IMR-90 (cell line): ENCODE data around the gene ARHGEF39. TPM values are rescaled to one million over a fixed set of nuclear protein-coding genes. Genes with fewer than 3 reads are reported as not detected.

Experiments used
- ATAC-seq: fragments of 200-7000 bp; cut with Tn5 transposase; 2 replicates; pipeline ENCODE4 v1.9.1; 2020; ENCODE audit warnings: low read depth, mild to moderate bottlenecking, moderate library complexity
- BruUV-seq: library from RNA; stranded (reverse); fragments of 400-500 nt; replicated peaks from 2 replicates; lab custom pipeline; 2021; lab: Mats Ljungman, UMichigan
- CTCF ChIA-PET: fragments of 300-600 bp; formaldehyde crosslinking; extraction: SDS; loops from one replicate; lab custom pipeline; 2021; ENCODE audit warnings: antibody characterized with exemption; lab: Yijun Ruan, JAX
- POLR2A ChIA-PET: fragments of 300-600 bp; sonication (Branson Sonifier 250); formaldehyde crosslinking; loops from one replicate; lab custom pipeline; 2022; ENCODE audit warnings: antibody characterized with exemption; ENCODE audit not compliant: unreplicated experiment; lab: Charles Lee
- DNase-seq: peaks from one replicate; pipeline ENCODE4 v3.0.0; 2013
- H2AFZ ChIP-seq: replicated peaks from 2 replicates; pipeline ENCODE3; 2013; ENCODE audit warnings: low read length, mild to moderate bottlenecking; ENCODE audit not compliant: poor library complexity
- H2AK5ac ChIP-seq: 2 replicates; pipeline ENCODE4 v1.6.1; 2013; ENCODE audit warnings: low read depth, low read length, inconsistent platforms
- H2AK9ac ChIP-seq: replicated peaks from 2 replicates; pipeline ENCODE3; 2013; ENCODE audit warnings: mild to moderate bottlenecking, low read depth, low read length, moderate library complexity; ENCODE audit not compliant: poor library complexity
- H2BK120ac ChIP-seq: 2 replicates; pipeline ENCODE4 v1.6.1; 2013; ENCODE audit warnings: low read depth, low read length, inconsistent platforms
- H2BK15ac ChIP-seq: 3 replicates; pipeline ENCODE4 v1.6.1; 2013; ENCODE audit warnings: low read depth, low read length, inconsistent platforms
- H2BK20ac ChIP-seq: 2 replicates; pipeline ENCODE4 v1.6.1; 2013; ENCODE audit warnings: low read depth, mild to moderate bottlenecking, inconsistent platforms, low read length, moderate library complexity
- H2BK5ac ChIP-seq: 2 replicates; pipeline ENCODE4 v1.6.1; 2013; ENCODE audit warnings: mild to moderate bottlenecking, low read depth, low read length, inconsistent platforms; ENCODE audit not compliant: poor library complexity, severe bottlenecking
- H3K14ac ChIP-seq: replicated peaks from 2 replicates; pipeline ENCODE4 v1.6.1; 2013; ENCODE audit warnings: low read depth, low read length, inconsistent platforms
- H3K18ac ChIP-seq: 2 replicates; pipeline ENCODE4 v1.6.1; 2013; ENCODE audit warnings: low read depth, low read length, control low read depth
- H3K23ac ChIP-seq: 2 replicates; pipeline ENCODE4 v1.6.1; 2013; ENCODE audit warnings: low read depth, low read length, inconsistent platforms
- H3K27ac ChIP-seq: 2 replicates; pipeline ENCODE4 v1.5.1; 2013; ENCODE audit warnings: mild to moderate bottlenecking, control low read depth, low read length; ENCODE audit not compliant: insufficient read depth
- H3K27me3 ChIP-seq: 2 replicates; pipeline ENCODE4 v1.6.1; 2013; ENCODE audit warnings: low read length; ENCODE audit not compliant: control insufficient read depth, insufficient read depth
- H3K36me3 ChIP-seq: 2 replicates; pipeline ENCODE4 v1.6.1; 2013; ENCODE audit warnings: low read length, mixed read lengths; ENCODE audit not compliant: control insufficient read depth, insufficient read depth
- H3K4ac ChIP-seq: 2 replicates; pipeline ENCODE4 v1.6.1; 2013; ENCODE audit warnings: low read depth, low read length, inconsistent platforms
- H3K4me1 ChIP-seq: 2 replicates; pipeline ENCODE4 v1.6.1; 2013; ENCODE audit warnings: low read length, mixed read lengths; ENCODE audit not compliant: control insufficient read depth, insufficient read depth
- H3K4me2 ChIP-seq: 2 replicates; pipeline ENCODE4 v1.6.1; 2013; ENCODE audit warnings: low read depth, mild to moderate bottlenecking, control low read depth, low read length, moderate library complexity
- H3K4me3 ChIP-seq: 2 replicates; pipeline ENCODE4 v1.5.1; 2013; ENCODE audit warnings: low read depth, mild to moderate bottlenecking, control low read depth, low read length, moderate library complexity; ENCODE audit not compliant: insufficient read depth
- H3K56ac ChIP-seq: 2 replicates; pipeline ENCODE4 v1.6.1; 2013; ENCODE audit warnings: low read length, inconsistent platforms; ENCODE audit not compliant: insufficient read depth; ENCODE audit errors: extremely low read depth
- H3K79me1 ChIP-seq, 2 experiments: 2 replicates each; pipeline ENCODE4 v1.6.1; 2013; ENCODE audit warnings: low read length in 2 of 2, inconsistent platforms in 1 of 2, low read depth in 1 of 2
- H3K9ac ChIP-seq: 2 replicates; pipeline ENCODE4 v1.6.1; 2013; ENCODE audit warnings: low read depth, low read length, control low read depth
- H3K9me1 ChIP-seq: 2 replicates; pipeline ENCODE4 v1.6.1; 2013; ENCODE audit warnings: low read length, inconsistent platforms; ENCODE audit not compliant: insufficient read depth
- H3K9me3 ChIP-seq: 2 replicates; pipeline ENCODE4 v1.6.1; 2013; ENCODE audit warnings: low read length; ENCODE audit not compliant: control insufficient read depth, insufficient read depth
- H4K20me1 ChIP-seq: 2 replicates; pipeline ENCODE4 v1.6.1; 2013; ENCODE audit warnings: low read length, inconsistent platforms; ENCODE audit not compliant: insufficient read depth
- H4K5ac ChIP-seq: 2 replicates; pipeline ENCODE4 v1.6.1; 2013; ENCODE audit warnings: mild to moderate bottlenecking, low read depth, low read length, control low read depth
- H4K8ac ChIP-seq, 2 experiments: 2 replicates each; pipeline ENCODE4 v1.6.1; 2013; ENCODE audit warnings: low read depth in 2 of 2, low read length in 2 of 2, control low read depth in 1 of 2, inconsistent platforms in 1 of 2
- H4K91ac ChIP-seq: 2 replicates; pipeline ENCODE4 v1.6.1; 2013; ENCODE audit warnings: low read depth, low read length, inconsistent platforms; ENCODE audit not compliant: insufficient read depth
- BHLHE40 ChIP-seq: fragments of 150-350 bp; IDR thresholded peaks from 2 replicates; pipeline ENCODE4 v1.6.1; 2016; ENCODE audit warnings: mild to moderate bottlenecking, low read depth, low read length
- MAZ ChIP-seq: IDR thresholded peaks from 2 replicates; pipeline ENCODE4 v1.6.1; 2012; ENCODE audit warnings: low read depth, mild to moderate bottlenecking, low read length, improper control_type of control experiment, moderate library complexity, borderline replicate concordance
- MXI1 ChIP-seq: IDR thresholded peaks from 2 replicates; pipeline ENCODE4 v1.6.1; 2012; ENCODE audit warnings: low read depth, mild to moderate bottlenecking, low read length, moderate library complexity, borderline replicate concordance
- RAD21 ChIP-seq: IDR thresholded peaks from 2 replicates; pipeline ENCODE4 v1.6.1; 2012; ENCODE audit warnings: low read length, improper control_type of control experiment
- RCOR1 ChIP-seq: IDR thresholded peaks from 2 replicates; pipeline ENCODE4 v1.6.1; 2012; ENCODE audit warnings: mild to moderate bottlenecking, low read length, improper control_type of control experiment; ENCODE audit not compliant: insufficient replicate concordance
- SMC3 ChIP-seq: fragments of 150-350 bp; IDR thresholded peaks from 2 replicates; pipeline ENCODE4 v1.6.1; 2016; ENCODE audit warnings: low read depth, mild to moderate bottlenecking, antibody characterized with exemption, low read length, moderate library complexity
- WGBS, 2 experiments: methylation state at CpG; one replicate each; pipeline versions ENCODE4 v1.1.5 to v1.1.7; 2013; ENCODE audit warnings: missing lambda C conversion rate in 2 of 2; ENCODE audit not compliant: insufficient read length in 1 of 2; ENCODE audit errors: extremely low coverage in 2 of 2; 5-methylcytosine and 5-hydroxymethylcytosine counted together
- dilution Hi-C: fragments of 300-500 bp; cut with HindIII; formaldehyde crosslinking; loops from one replicate; pipeline ENCODE4 v1.14.3; 2018; ENCODE audit warnings: low sequenced_read_pairs; ENCODE audit not compliant: unreplicated experiment
- in situ Hi-C: fragments of 300-500 bp; cut with MboI; formaldehyde crosslinking; loops from 3 replicates; pipeline ENCODE4 v1.14.3; 2019; ENCODE audit warnings: low sequenced_read_pairs, inconsistent platforms, mixed read lengths
- intact Hi-C: fragments of 100-400 bp; cut with micrococcal nuclease; formaldehyde crosslinking; loops from 2 replicates; pipeline ENCODE4 v1.10.0; 2022
- polyA plus RNA-seq, 3 experiments: library from polyadenylated mRNA; depleted of rRNA; stranded (reverse); fragments of >200 nt; gene quantifications; 2 replicates each; pipeline ENCODE4 v1.2.3, GENCODE V29; 2012; ENCODE audit warnings: low replicate concordance in 1 of 3
- total RNA-seq: library from RNA; depleted of rRNA; stranded (reverse); fragments of >200 nt; gene quantifications from 2 replicates; pipeline ENCODE4 v1.2.3, GENCODE V29; 2012
- TF ChIP-seq, protein P1 (sequence below): fragments of 150-350 bp; IDR thresholded peaks from 2 replicates; pipeline ENCODE4 v1.6.1; 2017; ENCODE audit warnings: mild to moderate bottlenecking, antibody characterized with exemption, low read length, low read depth
- TF ChIP-seq, protein P2 (sequence below): conservative IDR thresholded peaks from 2 replicates; pipeline ENCODE4 v1.5.1; 2012; ENCODE audit warnings: mild to moderate bottlenecking, low read depth, low read length, improper control_type of control experiment

The ARHGEF39 gene
- total and polyA plus RNA-seq, 2 of the 4 experiments (the other 2 are of a cell fraction) = 2.5 to 2.8 TPM

DNA sequence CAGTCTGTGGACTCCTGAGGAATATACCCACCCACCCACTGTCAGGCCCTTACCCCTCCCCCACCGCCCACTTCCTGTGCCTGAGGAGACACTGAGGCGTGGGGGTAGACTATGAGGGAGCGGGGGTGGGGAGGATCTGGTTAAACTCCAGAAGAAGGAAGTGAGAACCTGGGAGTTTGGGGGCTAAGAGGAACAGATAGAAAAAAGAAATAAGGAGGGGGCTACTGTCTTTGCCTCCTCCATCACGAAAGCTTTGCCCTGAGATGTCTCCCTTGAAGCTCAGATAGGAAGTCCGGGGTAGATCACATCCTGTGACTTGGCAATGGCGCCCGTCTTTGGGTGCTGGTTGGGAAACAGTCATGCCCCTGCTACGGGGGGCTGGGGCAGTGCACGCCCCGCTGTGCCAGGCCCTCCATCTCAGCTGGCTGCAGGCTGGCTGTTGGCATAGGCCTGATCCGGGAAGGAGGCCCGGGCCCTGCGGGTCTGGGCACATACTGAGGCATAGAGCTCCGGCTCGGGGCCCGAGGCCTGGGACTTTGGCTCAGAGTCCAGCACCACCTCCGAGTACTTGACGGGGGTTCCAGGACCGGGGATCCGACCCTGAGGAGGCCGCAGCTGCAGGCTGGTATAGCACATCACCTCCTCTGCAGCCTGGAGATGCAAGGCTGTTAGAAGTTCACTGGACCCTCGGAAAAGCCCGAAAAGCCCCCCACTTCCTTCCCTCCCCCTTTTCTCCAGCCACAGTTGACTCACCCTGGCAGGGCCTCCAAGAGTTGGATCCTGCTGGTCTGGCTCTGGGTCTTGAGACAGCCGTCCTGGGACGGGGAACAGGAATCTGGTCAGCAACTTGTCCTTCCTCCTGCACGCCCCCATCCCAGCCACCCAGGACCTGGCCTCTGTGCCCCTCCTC is 15.3 kb downstream of the ARHGEF39 start:
- Histone ChIP-seq H2AFZ (peak overlapping the region; percentile 73), H3K56ac (no peak overlapping the region), H3K36me3 (no peaks in the 10 kb centered on the region), H3K79me1 (0 out of 4 replicates have a peak, but pooled peaks cover 0 to 4% of the 10 kb centered on the region in 2 experiments), H3K18ac (no peak overlapping the region), H4K20me1 (no peaks in the 10 kb centered on the region), H2BK20ac (no peak overlapping the region), H2BK120ac (no peak overlapping the region), H3K4me2 (no peak overlapping the region), H3K9ac (no peak overlapping the region), H4K5ac (no peak overlapping the region), H3K14ac (no peak overlapping the region), H3K4ac (no peak overlapping the region), H4K8ac (no peak overlapping the region; a peak in 1 of 4 replicates), H2BK15ac (no peak overlapping the region), H3K4me1 (peaks cover 14% of the 10 kb centered on the region), H2BK5ac (no peak overlapping the region), H4K91ac (no peak overlapping the region), H3K9me1 (peaks cover 4% of the 10 kb centered on the region; the same call in 1 of the 2 replicates), H3K4me3 (no peak overlapping the region), H3K23ac (no peak overlapping the region), H2AK9ac (no peak overlapping the region), H2AK5ac (no peak overlapping the region), H3K27me3 (no peaks in the 10 kb centered on the region), H3K9me3 (no peaks in the 10 kb centered on the region), H3K27ac (no peak overlapping the region)
- DNase-seq = no peak
- dilution Hi-C loops (no loop called here), intact Hi-C loops (loop anchor here (10.0 kb wide), 2 partner anchors 165 kb away; partner anchors contain the start of genes HINT2 and SPAG8), in situ Hi-C loops (loop anchor here (10.0 kb wide), 1 partner anchor 145 kb away; no protein-coding TSS in a partner anchor)
- ChIA-PET POLR2A (no interaction called here), CTCF (interaction anchor here (1.5 kb wide), 1 partner anchor 8 kb away, joined by 3 read pairs; the partner anchor contains the start of genes CCDC107 and RMRP)
- 86% methylated on average over 7 of the region's 26 CpGs; no CpG with 5 or more reads in 1 of the 2 experiments for WGBS, 2 experiments
- TF ChIP-seq RCOR1 = no peak
- no peak for TF ChIP-seq SMC3
- TF ChIP-seq, protein P1, sequence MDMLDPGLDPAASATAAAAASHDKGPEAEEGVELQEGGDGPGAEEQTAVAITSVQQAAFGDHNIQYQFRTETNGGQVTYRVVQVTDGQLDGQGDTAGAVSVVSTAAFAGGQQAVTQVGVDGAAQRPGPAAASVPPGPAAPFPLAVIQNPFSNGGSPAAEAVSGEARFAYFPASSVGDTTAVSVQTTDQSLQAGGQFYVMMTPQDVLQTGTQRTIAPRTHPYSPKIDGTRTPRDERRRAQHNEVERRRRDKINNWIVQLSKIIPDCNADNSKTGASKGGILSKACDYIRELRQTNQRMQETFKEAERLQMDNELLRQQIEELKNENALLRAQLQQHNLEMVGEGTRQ = no peak
- TF ChIP-seq, protein P2, sequence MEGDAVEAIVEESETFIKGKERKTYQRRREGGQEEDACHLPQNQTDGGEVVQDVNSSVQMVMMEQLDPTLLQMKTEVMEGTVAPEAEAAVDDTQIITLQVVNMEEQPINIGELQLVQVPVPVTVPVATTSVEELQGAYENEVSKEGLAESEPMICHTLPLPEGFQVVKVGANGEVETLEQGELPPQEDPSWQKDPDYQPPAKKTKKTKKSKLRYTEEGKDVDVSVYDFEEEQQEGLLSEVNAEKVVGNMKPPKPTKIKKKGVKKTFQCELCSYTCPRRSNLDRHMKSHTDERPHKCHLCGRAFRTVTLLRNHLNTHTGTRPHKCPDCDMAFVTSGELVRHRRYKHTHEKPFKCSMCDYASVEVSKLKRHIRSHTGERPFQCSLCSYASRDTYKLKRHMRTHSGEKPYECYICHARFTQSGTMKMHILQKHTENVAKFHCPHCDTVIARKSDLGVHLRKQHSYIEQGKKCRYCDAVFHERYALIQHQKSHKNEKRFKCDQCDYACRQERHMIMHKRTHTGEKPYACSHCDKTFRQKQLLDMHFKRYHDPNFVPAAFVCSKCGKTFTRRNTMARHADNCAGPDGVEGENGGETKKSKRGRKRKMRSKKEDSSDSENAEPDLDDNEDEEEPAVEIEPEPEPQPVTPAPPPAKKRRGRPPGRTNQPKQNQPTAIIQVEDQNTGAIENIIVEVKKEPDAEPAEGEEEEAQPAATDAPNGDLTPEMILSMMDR = no peak
- TF ChIP-seq MXI1 = no peak
- no peak for TF ChIP-seq BHLHE40
- no peak for TF ChIP-seq RAD21
- no peak for TF ChIP-seq MAZ
- no peak for ATAC-seq
- no TSS peak for BruUV-seq
